ENCODE results near the gene CNPY4.

DNA sequence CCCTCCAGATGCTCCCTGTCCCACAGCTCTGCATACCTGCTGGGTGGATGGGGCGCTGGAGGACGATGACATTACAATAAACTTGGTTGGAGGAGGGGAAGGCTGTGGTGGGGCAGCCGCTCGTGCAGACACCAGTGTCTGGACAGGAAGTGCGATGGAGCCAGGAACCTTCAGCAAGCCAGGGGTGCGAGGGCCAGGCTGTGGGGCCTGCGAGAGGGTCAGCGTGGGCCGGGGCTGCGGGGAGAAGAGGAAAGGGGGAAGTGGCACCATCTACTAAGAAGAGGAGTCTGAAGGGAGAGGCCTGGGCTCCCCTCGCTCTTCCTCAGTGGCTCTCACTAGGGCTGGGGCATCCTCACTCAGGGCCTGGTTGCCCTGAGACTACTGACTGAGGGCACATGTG lies 11.5 kb upstream of the CNPY4 start:
- TF ChIP-seq, protein P1, sequence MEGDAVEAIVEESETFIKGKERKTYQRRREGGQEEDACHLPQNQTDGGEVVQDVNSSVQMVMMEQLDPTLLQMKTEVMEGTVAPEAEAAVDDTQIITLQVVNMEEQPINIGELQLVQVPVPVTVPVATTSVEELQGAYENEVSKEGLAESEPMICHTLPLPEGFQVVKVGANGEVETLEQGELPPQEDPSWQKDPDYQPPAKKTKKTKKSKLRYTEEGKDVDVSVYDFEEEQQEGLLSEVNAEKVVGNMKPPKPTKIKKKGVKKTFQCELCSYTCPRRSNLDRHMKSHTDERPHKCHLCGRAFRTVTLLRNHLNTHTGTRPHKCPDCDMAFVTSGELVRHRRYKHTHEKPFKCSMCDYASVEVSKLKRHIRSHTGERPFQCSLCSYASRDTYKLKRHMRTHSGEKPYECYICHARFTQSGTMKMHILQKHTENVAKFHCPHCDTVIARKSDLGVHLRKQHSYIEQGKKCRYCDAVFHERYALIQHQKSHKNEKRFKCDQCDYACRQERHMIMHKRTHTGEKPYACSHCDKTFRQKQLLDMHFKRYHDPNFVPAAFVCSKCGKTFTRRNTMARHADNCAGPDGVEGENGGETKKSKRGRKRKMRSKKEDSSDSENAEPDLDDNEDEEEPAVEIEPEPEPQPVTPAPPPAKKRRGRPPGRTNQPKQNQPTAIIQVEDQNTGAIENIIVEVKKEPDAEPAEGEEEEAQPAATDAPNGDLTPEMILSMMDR (IDR thresholded peaks at IDR 0.05) = no peak
- no peak for TF ChIP-seq POLR2A (IDR thresholded peaks at IDR 0.05)
